K562 (cell line): ENCODE measurements around the gene ELOVL1. TPM values are rescaled to one million over a fixed set of nuclear protein-coding genes. Genes with fewer than 3 reads are reported as not detected.

Experiments
- ADNP ChIP-seq: fragments of 200-800 bp; sonication (Bioruptor generic); IDR thresholded peaks from 2 replicates; pipeline ENCODE4 v1.6.1; 2016; ENCODE audit warnings: missing genetic modification characterization, missing compliant biosample characterization
- E2F8 ChIP-seq: fragments of 450-650 bp; IDR thresholded peaks from 2 replicates; pipeline ENCODE4 v1.7.1; 2018; ENCODE audit warnings: mild to moderate bottlenecking, low read depth; ENCODE audit not compliant: partially characterized antibody
- HEY1 ChIP-seq: fragments of 250-450 bp; sonication (Bioruptor Pico); IDR thresholded peaks from 2 replicates; pipeline ENCODE4 v1.5.0; 2020; ENCODE audit warnings: mild to moderate bottlenecking, moderate library complexity, borderline replicate concordance
- KDM2B ChIP-seq: fragments of 250-450 bp; sonication (Bioruptor Pico); IDR thresholded peaks from 2 replicates; pipeline ENCODE4 v1.8.0; 2021; ENCODE audit warnings: mild to moderate bottlenecking, moderate library complexity
- KDM4B ChIP-seq, 2 experiments: fragments of 450-650 bp in 1 of 2; sonication (generic) in 1 of 2; IDR thresholded peaks; 2 replicates each; pipeline ENCODE4 v1.6.1; 2016 to 2017; ENCODE audit warnings: borderline replicate concordance in 2 of 2, antibody characterized with exemption in 1 of 2, low read depth in 1 of 2, mild to moderate bottlenecking in 1 of 2
- MCM3 ChIP-seq: fragments of 450-650 bp; IDR thresholded peaks from 2 replicates; pipeline ENCODE4 v1.6.1; 2016
- MCM7 ChIP-seq, 2 experiments: fragments of 450-650 bp; IDR thresholded peaks; 2 replicates each; pipeline ENCODE4 v1.6.1; 2016 to 2018
- MEF2A ChIP-seq: IDR thresholded peaks from 2 replicates; pipeline ENCODE4 v1.6.1; 2011; ENCODE audit warnings: low read depth, mild to moderate bottlenecking, low read length, moderate library complexity; ENCODE audit not compliant: control insufficient read depth
- MLX ChIP-seq, 2 experiments: fragments of 450-650 bp in 1 of 2; sonication (generic) in 1 of 2; formaldehyde crosslinking; conservative IDR thresholded peaks; 2 replicates each; pipeline versions ENCODE4 v1.4.0 to v1.8.1; 2020 to 2022; ENCODE audit warnings: mild to moderate bottlenecking in 1 of 2, missing genetic modification reagents in 1 of 2
- NR2C1 ChIP-seq, 2 experiments: fragments of 450-650 bp; IDR thresholded peaks; 2 replicates each; pipeline ENCODE4 v1.6.1; 2017; ENCODE audit warnings: mild to moderate bottlenecking in 2 of 2, antibody characterized with exemption in 1 of 2, inconsistent platforms in 1 of 2, missing compliant biosample characterization in 1 of 2, missing genetic modification characterization in 1 of 2
- TEAD2 ChIP-seq: fragments of 450-650 bp; IDR thresholded peaks from 2 replicates; pipeline ENCODE4 v1.6.1; 2016; ENCODE audit warnings: missing genetic modification characterization, control low read depth, missing compliant biosample characterization
- ZNF175 ChIP-seq: fragments of 200-800 bp; sonication (Bioruptor generic); IDR thresholded peaks from 2 replicates; pipeline ENCODE4 v1.6.1; 2016; ENCODE audit warnings: low read depth, mild to moderate bottlenecking, missing genetic modification characterization, missing compliant biosample characterization
- ZNF384 ChIP-seq: IDR thresholded peaks from 2 replicates; pipeline ENCODE4 v1.6.1; 2012; ENCODE audit warnings: low read depth, low read length, improper control_type of control experiment
- ZNF589 ChIP-seq: fragments of 200-800 bp; sonication (Bioruptor generic); IDR thresholded peaks from 2 replicates; pipeline ENCODE4 v1.6.1; 2016; ENCODE audit warnings: low read depth, missing genetic modification characterization, missing compliant biosample characterization
- polyA plus RNA-seq, 8 experiments: library from polyadenylated mRNA; depleted of rRNA in 4 of 8; stranded (reverse) in 5 of 8; unstranded in 3 of 8; fragments of >200 nt; fragmentation: Nextera tagmentation in 2 of 8; fragmentation: Illumina TruSeq in 1 of 8; extraction: Ambion mirVana in 2 of 8; extraction: Trizol in 1 of 8; gene quantifications; 2 replicates each; pipeline versions ENCODE4 v1.2.1 to v1.2.3, GENCODE V29; 2011 to 2014; ENCODE audit warnings: inconsistent platforms in 1 of 8, missing spikeins in 1 of 8
- total RNA-seq, 7 experiments: library from RNA; depleted of rRNA in 6 of 7; stranded (reverse); fragments of >200 nt in 6 of 7; fragmentation: Illumina TruSeq in 2 of 7; extraction: Trizol in 2 of 7; gene quantifications; 2 replicates each; pipeline versions ENCODE4 v1.2.1 to v1.2.3, GENCODE V29; 2011 to 2021; ENCODE audit warnings: low replicate concordance in 1 of 7
- TF ChIP-seq, protein P1 (sequence below): sonication (generic); formaldehyde crosslinking; IDR thresholded peaks from 2 replicates; pipeline ENCODE4 v1.8.0; 2023; ENCODE audit warnings: missing genetic modification reagents, mild to moderate bottlenecking, borderline replicate concordance
- TF ChIP-seq, protein P2 (sequence below): fragments of 450-650 bp; formaldehyde crosslinking; IDR thresholded peaks from 2 replicates; pipeline ENCODE4 v1.4.0; 2020; ENCODE audit warnings: mild to moderate bottlenecking, moderate library complexity

The ELOVL1 gene
- total and polyA plus RNA-seq, 9 of the 15 experiments (the other 6 are each of a cell fraction or from before 2014, with no cell fraction given), result 51.0 to 157 (median 70.3) TPM

GRCh38 chr1:43329995-43330751 lies 37.6 kb downstream of the ELOVL1 start (continued):
- no peak for TF ChIP-seq MLX (CRISPR knock-in tag; conservative IDR thresholded peaks at IDR 0.05)
- TF ChIP-seq, protein P1, sequence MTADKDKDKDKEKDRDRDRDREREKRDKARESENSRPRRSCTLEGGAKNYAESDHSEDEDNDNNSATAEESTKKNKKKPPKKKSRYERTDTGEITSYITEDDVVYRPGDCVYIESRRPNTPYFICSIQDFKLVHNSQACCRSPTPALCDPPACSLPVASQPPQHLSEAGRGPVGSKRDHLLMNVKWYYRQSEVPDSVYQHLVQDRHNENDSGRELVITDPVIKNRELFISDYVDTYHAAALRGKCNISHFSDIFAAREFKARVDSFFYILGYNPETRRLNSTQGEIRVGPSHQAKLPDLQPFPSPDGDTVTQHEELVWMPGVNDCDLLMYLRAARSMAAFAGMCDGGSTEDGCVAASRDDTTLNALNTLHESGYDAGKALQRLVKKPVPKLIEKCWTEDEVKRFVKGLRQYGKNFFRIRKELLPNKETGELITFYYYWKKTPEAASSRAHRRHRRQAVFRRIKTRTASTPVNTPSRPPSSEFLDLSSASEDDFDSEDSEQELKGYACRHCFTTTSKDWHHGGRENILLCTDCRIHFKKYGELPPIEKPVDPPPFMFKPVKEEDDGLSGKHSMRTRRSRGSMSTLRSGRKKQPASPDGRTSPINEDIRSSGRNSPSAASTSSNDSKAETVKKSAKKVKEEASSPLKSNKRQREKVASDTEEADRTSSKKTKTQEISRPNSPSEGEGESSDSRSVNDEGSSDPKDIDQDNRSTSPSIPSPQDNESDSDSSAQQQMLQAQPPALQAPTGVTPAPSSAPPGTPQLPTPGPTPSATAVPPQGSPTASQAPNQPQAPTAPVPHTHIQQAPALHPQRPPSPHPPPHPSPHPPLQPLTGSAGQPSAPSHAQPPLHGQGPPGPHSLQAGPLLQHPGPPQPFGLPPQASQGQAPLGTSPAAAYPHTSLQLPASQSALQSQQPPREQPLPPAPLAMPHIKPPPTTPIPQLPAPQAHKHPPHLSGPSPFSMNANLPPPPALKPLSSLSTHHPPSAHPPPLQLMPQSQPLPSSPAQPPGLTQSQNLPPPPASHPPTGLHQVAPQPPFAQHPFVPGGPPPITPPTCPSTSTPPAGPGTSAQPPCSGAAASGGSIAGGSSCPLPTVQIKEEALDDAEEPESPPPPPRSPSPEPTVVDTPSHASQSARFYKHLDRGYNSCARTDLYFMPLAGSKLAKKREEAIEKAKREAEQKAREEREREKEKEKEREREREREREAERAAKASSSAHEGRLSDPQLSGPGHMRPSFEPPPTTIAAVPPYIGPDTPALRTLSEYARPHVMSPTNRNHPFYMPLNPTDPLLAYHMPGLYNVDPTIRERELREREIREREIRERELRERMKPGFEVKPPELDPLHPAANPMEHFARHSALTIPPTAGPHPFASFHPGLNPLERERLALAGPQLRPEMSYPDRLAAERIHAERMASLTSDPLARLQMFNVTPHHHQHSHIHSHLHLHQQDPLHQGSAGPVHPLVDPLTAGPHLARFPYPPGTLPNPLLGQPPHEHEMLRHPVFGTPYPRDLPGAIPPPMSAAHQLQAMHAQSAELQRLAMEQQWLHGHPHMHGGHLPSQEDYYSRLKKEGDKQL (CRISPR knock-in tag), result no peak
- no peak for TF ChIP-seq ZNF589
- TF ChIP-seq E2F8, result no peak
- TF ChIP-seq ADNP (tag), result no peak
- TF ChIP-seq TEAD2 (tag), result peak; percentile 57; the same call in 1 of the 2 replicates
- peak; percentile 9; the same call in 1 of the 2 replicates for TF ChIP-seq ZNF175
- TF ChIP-seq KDM4B (IDR thresholded peaks at IDR 0.05; ENCODE audit: borderline replicate concordance in 2 of 2, low read depth in 1 of 2), result peak in 1 of 2 experiments; percentile 30; a peak in 1 of 4 replicates
- TF ChIP-seq MEF2A, result no peak
- no peak for TF ChIP-seq HEY1 (CRISPR knock-in tag)
- TF ChIP-seq MCM3, result no peak
- no peak for TF ChIP-seq MCM7 (IDR thresholded peaks at IDR 0.05)
- TF ChIP-seq, protein P2, sequence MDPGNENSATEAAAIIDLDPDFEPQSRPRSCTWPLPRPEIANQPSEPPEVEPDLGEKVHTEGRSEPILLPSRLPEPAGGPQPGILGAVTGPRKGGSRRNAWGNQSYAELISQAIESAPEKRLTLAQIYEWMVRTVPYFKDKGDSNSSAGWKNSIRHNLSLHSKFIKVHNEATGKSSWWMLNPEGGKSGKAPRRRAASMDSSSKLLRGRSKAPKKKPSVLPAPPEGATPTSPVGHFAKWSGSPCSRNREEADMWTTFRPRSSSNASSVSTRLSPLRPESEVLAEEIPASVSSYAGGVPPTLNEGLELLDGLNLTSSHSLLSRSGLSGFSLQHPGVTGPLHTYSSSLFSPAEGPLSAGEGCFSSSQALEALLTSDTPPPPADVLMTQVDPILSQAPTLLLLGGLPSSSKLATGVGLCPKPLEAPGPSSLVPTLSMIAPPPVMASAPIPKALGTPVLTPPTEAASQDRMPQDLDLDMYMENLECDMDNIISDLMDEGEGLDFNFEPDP (CRISPR knock-in tag), result no peak
- no peak for TF ChIP-seq KDM2B (CRISPR knock-in tag)
- no peak for TF ChIP-seq ZNF384
- TF ChIP-seq NR2C1 (IDR thresholded peaks at IDR 0.05), result no peak
- TF ChIP-seq NR2C1 (tag; IDR thresholded peaks at IDR 0.05), result no peak
